Panc1 (cell line): ENCODE data around the gene PHLPP1. TPM values are rescaled to one million over a fixed set of nuclear protein-coding genes. Genes with fewer than 3 reads are reported as not detected.

Experiments
- ATAC-seq: fragments of 200-7000 bp; cut with Tn5 transposase; 2 replicates; pipeline ENCODE4 v1.9.1; 2020; ENCODE audit warnings: mild to moderate bottlenecking, moderate library complexity
- BruUV-seq: library from RNA; stranded (reverse); fragments of 400-500 nt; replicated peaks from 2 replicates; lab custom pipeline; 2021; lab: Mats Ljungman, UMichigan
- CTCF ChIA-PET: fragments of 300-600 bp; sonication (Branson Sonifier 250); formaldehyde crosslinking; loops from one replicate; lab custom pipeline; 2022; ENCODE audit warnings: antibody characterized with exemption; lab: Charles Lee
- POLR2A ChIA-PET: fragments of 300-600 bp; sonication (Branson Sonifier 250); formaldehyde crosslinking; loops from one replicate; lab custom pipeline; 2022; ENCODE audit warnings: antibody characterized with exemption; lab: Charles Lee
- DNase-seq: peaks from one replicate; pipeline ENCODE4 v3.0.0-alpha.2; 2010; ENCODE audit warnings: low read depth, low spot score
- H3K27ac ChIP-seq: 2 replicates; pipeline ENCODE4 v1.5.1; 2011; ENCODE audit warnings: mild to moderate bottlenecking, low read length, inconsistent platforms
- H3K27me3 ChIP-seq: fragments of 200-500 bp; sonication (Bioruptor generic); 2 replicates; pipeline ENCODE4 v1.6.0; 2014; ENCODE audit warnings: low read length, inconsistent platforms; ENCODE audit not compliant: control insufficient read depth, insufficient read depth
- H3K36me3 ChIP-seq: fragments of 200-500 bp; sonication (Bioruptor generic); 2 replicates; pipeline ENCODE4 v1.5.1; 2014; ENCODE audit warnings: inconsistent platforms, mild to moderate bottlenecking, low read length, moderate library complexity; ENCODE audit not compliant: control insufficient read depth, insufficient read depth
- H3K4me1 ChIP-seq: 2 replicates; pipeline ENCODE4 v1.5.1; 2011; ENCODE audit warnings: inconsistent platforms, mild to moderate bottlenecking, low read length, moderate library complexity; ENCODE audit not compliant: control insufficient read depth, insufficient read depth
- H3K4me3 ChIP-seq, 2 experiments: 2 replicates each; pipeline ENCODE4 v1.5.1; 2011 to 2012; ENCODE audit warnings: low read depth in 2 of 2, low read length in 2 of 2, mild to moderate bottlenecking in 2 of 2, inconsistent platforms in 1 of 2, moderate library complexity in 1 of 2
- H3K9me3 ChIP-seq: fragments of 200-500 bp; sonication (Bioruptor generic); 2 replicates; pipeline ENCODE4 v1.5.1; 2014; ENCODE audit warnings: low read depth, mild to moderate bottlenecking, inconsistent platforms, low read length, moderate library complexity; ENCODE audit not compliant: control insufficient read depth, insufficient read depth
- POLR2AphosphoS5 ChIP-seq: IDR thresholded peaks from 2 replicates; pipeline ENCODE4 v1.6.1; 2012; ENCODE audit warnings: mild to moderate bottlenecking, low read depth, low read length, moderate library complexity
- SIN3A ChIP-seq: IDR thresholded peaks from 2 replicates; pipeline ENCODE4 v1.6.1; 2012; ENCODE audit warnings: low read depth, mild to moderate bottlenecking, low read length, moderate library complexity, borderline replicate concordance; ENCODE audit not compliant: insufficient read depth
- TCF7L2 ChIP-seq: IDR thresholded peaks from 2 replicates; pipeline ENCODE4 v1.6.1; 2011; ENCODE audit warnings: mild to moderate bottlenecking, low read depth, low read length, inconsistent platforms
- in situ Hi-C: cut with HindIII; loops from 2 replicates; pipeline ENCODE4 v1.10.0; 2016; ENCODE audit warnings: low sequenced_read_pairs, low pct_unique_long_range_greater_than_20kb
- intact Hi-C: fragments of 100-400 bp; cut with micrococcal nuclease; formaldehyde crosslinking; loops from one replicate; pipeline ENCODE4 v1.10.0; 2022; ENCODE audit not compliant: unreplicated experiment
- total RNA-seq: library from RNA; stranded (reverse); gene quantifications from one replicate; pipeline ENCODE4 v1.2.1, GENCODE V29; 2021; ENCODE audit not compliant: unreplicated experiment
- TF ChIP-seq, protein P1 (sequence below): fragments of 450-650 bp; IDR thresholded peaks from 2 replicates; pipeline ENCODE4 v1.5.1; 2017; ENCODE audit warnings: mild to moderate bottlenecking
- TF ChIP-seq, protein P2 (sequence below), 2 experiments: IDR thresholded peaks; 2 replicates each; pipeline ENCODE4 v1.6.1; 2011 to 2012; ENCODE audit warnings: low read depth in 2 of 2, control low read depth in 1 of 2, low read length in 1 of 2, mild to moderate bottlenecking in 1 of 2, moderate library complexity in 1 of 2; ENCODE audit not compliant: insufficient read depth in 1 of 2

The PHLPP1 gene
- total RNA-seq, 1 experiment from 2014 or later = 6.3 TPM

GRCh38 chr18:63005306-63005705, 290.0 kb downstream of the PHLPP1 start:
- Histone ChIP-seq H3K9me3 (no peaks in the 10 kb centered on the region), H3K27ac (no peak overlapping the region), H3K36me3 (no peaks in the 10 kb centered on the region), H3K4me3 (no peak overlapping the region), H3K27me3 (no peaks in the 10 kb centered on the region), H3K4me1 (no peaks in the 10 kb centered on the region)
- ChIA-PET POLR2A (no interaction called here), CTCF (no interaction called here)
- TF ChIP-seq POLR2AphosphoS5 (no peak), SIN3A (no peak), TCF7L2 (no peak)
- TF ChIP-seq, protein P1, sequence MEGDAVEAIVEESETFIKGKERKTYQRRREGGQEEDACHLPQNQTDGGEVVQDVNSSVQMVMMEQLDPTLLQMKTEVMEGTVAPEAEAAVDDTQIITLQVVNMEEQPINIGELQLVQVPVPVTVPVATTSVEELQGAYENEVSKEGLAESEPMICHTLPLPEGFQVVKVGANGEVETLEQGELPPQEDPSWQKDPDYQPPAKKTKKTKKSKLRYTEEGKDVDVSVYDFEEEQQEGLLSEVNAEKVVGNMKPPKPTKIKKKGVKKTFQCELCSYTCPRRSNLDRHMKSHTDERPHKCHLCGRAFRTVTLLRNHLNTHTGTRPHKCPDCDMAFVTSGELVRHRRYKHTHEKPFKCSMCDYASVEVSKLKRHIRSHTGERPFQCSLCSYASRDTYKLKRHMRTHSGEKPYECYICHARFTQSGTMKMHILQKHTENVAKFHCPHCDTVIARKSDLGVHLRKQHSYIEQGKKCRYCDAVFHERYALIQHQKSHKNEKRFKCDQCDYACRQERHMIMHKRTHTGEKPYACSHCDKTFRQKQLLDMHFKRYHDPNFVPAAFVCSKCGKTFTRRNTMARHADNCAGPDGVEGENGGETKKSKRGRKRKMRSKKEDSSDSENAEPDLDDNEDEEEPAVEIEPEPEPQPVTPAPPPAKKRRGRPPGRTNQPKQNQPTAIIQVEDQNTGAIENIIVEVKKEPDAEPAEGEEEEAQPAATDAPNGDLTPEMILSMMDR = no peak
- TF ChIP-seq, protein P2, sequence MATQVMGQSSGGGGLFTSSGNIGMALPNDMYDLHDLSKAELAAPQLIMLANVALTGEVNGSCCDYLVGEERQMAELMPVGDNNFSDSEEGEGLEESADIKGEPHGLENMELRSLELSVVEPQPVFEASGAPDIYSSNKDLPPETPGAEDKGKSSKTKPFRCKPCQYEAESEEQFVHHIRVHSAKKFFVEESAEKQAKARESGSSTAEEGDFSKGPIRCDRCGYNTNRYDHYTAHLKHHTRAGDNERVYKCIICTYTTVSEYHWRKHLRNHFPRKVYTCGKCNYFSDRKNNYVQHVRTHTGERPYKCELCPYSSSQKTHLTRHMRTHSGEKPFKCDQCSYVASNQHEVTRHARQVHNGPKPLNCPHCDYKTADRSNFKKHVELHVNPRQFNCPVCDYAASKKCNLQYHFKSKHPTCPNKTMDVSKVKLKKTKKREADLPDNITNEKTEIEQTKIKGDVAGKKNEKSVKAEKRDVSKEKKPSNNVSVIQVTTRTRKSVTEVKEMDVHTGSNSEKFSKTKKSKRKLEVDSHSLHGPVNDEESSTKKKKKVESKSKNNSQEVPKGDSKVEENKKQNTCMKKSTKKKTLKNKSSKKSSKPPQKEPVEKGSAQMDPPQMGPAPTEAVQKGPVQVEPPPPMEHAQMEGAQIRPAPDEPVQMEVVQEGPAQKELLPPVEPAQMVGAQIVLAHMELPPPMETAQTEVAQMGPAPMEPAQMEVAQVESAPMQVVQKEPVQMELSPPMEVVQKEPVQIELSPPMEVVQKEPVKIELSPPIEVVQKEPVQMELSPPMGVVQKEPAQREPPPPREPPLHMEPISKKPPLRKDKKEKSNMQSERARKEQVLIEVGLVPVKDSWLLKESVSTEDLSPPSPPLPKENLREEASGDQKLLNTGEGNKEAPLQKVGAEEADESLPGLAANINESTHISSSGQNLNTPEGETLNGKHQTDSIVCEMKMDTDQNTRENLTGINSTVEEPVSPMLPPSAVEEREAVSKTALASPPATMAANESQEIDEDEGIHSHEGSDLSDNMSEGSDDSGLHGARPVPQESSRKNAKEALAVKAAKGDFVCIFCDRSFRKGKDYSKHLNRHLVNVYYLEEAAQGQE (IDR thresholded peaks at IDR 0.05; ENCODE audit: insufficient read depth in 1 of 2, low read depth in 2 of 2, low read length in 1 of 2) = no peak
- no TSS peak for BruUV-seq
- in situ Hi-C loops = no loop called here
- ATAC-seq (no peak), DNase-seq (no peak)
- intact Hi-C loops = no loop called here

GRCh38 chr18:63007231-63007630, 291.9 kb downstream of the PHLPP1 start:
- H3K4me1 ChIP-seq = no peaks in the 10 kb centered on the region
- TF ChIP-seq TCF7L2 = no peak
- TF ChIP-seq, protein P1 = no peak
- no peak for TF ChIP-seq SIN3A
- TF ChIP-seq, protein P2 (IDR thresholded peaks at IDR 0.05; ENCODE audit: insufficient read depth in 1 of 2, low read depth in 2 of 2, low read length in 1 of 2) = no peak
- no peak for TF ChIP-seq POLR2AphosphoS5
- H3K9me3 ChIP-seq = no peaks in the 10 kb centered on the region
- POLR2A ChIA-PET = no interaction called here
- H3K36me3 ChIP-seq = no peaks in the 10 kb centered on the region
- BruUV-seq = no TSS peak
- no peak overlapping the region for H3K4me3 ChIP-seq
- ATAC-seq (no peak), DNase-seq (no peak)
- H3K27me3 ChIP-seq = no peaks in the 10 kb centered on the region
- in situ Hi-C loops = no loop called here
- intact Hi-C loops = no loop called here
- no peak overlapping the region for H3K27ac ChIP-seq
- CTCF ChIA-PET = no interaction called here
